Parathyroid adenoma (tissue), 2 donors: ENCODE results near the gene FGFR2.

Experiments used
- H2AFZ ChIP-seq: fragments of 300-600 bp; sonication (generic); one replicate; pipeline ENCODE4 v1.7.0; 2017; ENCODE audit warnings: antibody characterized with exemption, mild to moderate bottlenecking
- H3K27ac ChIP-seq: fragments of 300-600 bp; sonication (generic); one replicate; pipeline ENCODE4 v1.7.0; 2017
- H3K27me3 ChIP-seq: fragments of 300-600 bp; sonication (generic); one replicate; pipeline ENCODE4 v1.7.0; 2017; ENCODE audit warnings: low read length; ENCODE audit not compliant: control insufficient read depth, insufficient read depth
- H3K36me3 ChIP-seq: fragments of 300-600 bp; sonication (generic); one replicate; pipeline ENCODE4 v1.7.0; 2017; ENCODE audit warnings: low read length; ENCODE audit not compliant: control insufficient read depth, insufficient read depth
- H3K4me1 ChIP-seq: fragments of 300-600 bp; sonication (generic); one replicate; pipeline ENCODE4 v1.7.0; 2017; ENCODE audit warnings: control low read depth
- H3K4me2 ChIP-seq: fragments of 300-600 bp; sonication (generic); one replicate; pipeline ENCODE4 v1.7.0; 2017; ENCODE audit warnings: low read length
- H3K4me3 ChIP-seq: fragments of 300-600 bp; sonication (generic); one replicate; pipeline ENCODE4 v1.7.0; 2017; ENCODE audit warnings: low read depth, low read length
- H3K79me2 ChIP-seq: fragments of 300-600 bp; sonication (generic); one replicate; pipeline ENCODE4 v1.7.0; 2017; ENCODE audit warnings: control low read depth
- H3K9ac ChIP-seq: fragments of 300-600 bp; sonication (generic); one replicate; pipeline ENCODE4 v1.7.0; 2017; ENCODE audit warnings: mild to moderate bottlenecking
- H3K9me3 ChIP-seq: fragments of 300-600 bp; sonication (generic); one replicate; pipeline ENCODE4 v1.7.0; 2017; ENCODE audit warnings: low read length; ENCODE audit not compliant: control insufficient read depth
- TF ChIP-seq, protein P1 (sequence below): fragments of 300-600 bp; sonication (generic); IDR thresholded peaks from one replicate; pipeline ENCODE4 v1.7.0; 2017; ENCODE audit warnings: antibody characterized with exemption, mild to moderate bottlenecking
- donor health status: primary hyperparathyroidism.

The FGFR2 gene

DNA sequence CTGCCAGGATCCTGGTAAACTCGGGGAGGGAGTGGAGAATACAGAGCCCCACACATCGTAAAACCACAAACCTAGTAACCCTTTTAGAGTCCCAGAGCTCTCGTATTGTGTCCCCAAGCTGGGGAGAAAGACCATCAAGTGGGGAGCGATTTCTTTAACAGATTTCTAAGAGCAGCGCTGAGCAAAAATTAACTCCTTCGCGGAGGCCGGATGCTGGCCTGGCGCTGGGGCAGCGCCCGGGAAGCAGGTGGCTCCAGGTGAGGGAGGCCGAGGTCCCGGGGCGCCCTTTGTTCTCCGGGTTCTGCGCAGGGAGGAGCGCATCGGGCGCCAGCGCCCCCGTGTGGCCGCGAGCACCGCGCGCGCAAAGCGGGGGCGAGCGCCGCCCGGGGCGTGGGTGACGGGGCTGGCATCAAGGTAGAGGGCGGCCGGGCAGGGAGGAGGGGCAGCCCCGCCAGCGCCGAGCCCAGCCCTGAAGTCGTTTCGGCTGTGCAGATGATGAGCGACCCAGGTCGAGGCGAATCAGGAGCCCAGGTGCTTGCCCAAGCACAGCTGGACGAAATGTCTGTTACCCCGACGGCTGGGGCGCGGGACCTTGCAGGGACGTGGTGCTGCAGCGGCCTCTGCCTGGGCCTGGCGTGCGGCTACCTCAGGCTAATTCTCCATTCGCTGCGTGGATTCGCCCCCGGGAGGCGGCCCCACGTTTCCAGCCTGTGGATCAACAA is 10.4 kb upstream of the FGFR2 start:
- Histone ChIP-seq H3K4me3 (peak overlapping the region; percentile 42), H2AFZ (peak overlapping the region; percentile 82), H3K9ac (no peak overlapping the region), H3K27ac (no peak overlapping the region), H3K79me2 (no peaks in the 10 kb centered on the region), H3K4me1 (peaks cover 19% of the 10 kb centered on the region), H3K4me2 (peak overlapping the region; percentile 81), H3K9me3 (no peaks in the 10 kb centered on the region), H3K36me3 (no peaks in the 10 kb centered on the region), H3K27me3 (no peaks in the 10 kb centered on the region)
- TF ChIP-seq, protein P1, sequence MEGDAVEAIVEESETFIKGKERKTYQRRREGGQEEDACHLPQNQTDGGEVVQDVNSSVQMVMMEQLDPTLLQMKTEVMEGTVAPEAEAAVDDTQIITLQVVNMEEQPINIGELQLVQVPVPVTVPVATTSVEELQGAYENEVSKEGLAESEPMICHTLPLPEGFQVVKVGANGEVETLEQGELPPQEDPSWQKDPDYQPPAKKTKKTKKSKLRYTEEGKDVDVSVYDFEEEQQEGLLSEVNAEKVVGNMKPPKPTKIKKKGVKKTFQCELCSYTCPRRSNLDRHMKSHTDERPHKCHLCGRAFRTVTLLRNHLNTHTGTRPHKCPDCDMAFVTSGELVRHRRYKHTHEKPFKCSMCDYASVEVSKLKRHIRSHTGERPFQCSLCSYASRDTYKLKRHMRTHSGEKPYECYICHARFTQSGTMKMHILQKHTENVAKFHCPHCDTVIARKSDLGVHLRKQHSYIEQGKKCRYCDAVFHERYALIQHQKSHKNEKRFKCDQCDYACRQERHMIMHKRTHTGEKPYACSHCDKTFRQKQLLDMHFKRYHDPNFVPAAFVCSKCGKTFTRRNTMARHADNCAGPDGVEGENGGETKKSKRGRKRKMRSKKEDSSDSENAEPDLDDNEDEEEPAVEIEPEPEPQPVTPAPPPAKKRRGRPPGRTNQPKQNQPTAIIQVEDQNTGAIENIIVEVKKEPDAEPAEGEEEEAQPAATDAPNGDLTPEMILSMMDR, result peak; percentile 95

- H2AFZ ChIP-seq, result no peak overlapping the region
- H3K9ac ChIP-seq, result no peak overlapping the region
- no peaks in the 10 kb centered on the region for H3K27me3 ChIP-seq
- TF ChIP-seq, protein P1, result no peak
- H3K36me3 ChIP-seq, result no peaks in the 10 kb centered on the region
- no peak overlapping the region for H3K27ac ChIP-seq
- H3K4me3 ChIP-seq, result no peak overlapping the region
- no peak overlapping the region for H3K4me2 ChIP-seq
- H3K9me3 ChIP-seq, result no peaks in the 10 kb centered on the region
- H3K4me1 ChIP-seq, result peaks cover 19% of the 10 kb centered on the region
- H3K79me2 ChIP-seq, result no peaks in the 10 kb centered on the region
Measured at GRCh38 chr10:121607310-121608055, 9.2 kb upstream of the FGFR2 start.

DNA sequence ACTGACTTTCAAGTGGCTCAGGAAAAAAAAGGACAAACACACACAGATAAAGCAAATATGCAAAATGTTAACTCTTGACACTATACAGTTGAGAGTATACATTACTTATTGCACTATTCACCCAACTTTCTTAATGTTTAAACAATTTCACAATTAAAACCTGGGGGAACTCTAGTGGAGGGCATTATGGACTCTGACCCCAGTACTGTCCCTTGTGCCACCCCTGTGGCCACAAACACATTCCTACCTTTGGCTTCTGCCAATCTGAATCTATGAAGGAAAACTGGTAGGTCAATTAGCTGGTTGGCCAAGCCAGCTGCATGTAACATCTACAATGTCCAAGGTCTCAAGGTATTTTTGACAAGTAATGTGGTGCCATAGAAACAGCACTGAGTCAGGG is 7.5 kb upstream of the FGFR2 start:
- no peaks in the 10 kb centered on the region for H3K9me3 ChIP-seq
- H3K4me3 ChIP-seq, result no peak overlapping the region
- no peaks in the 10 kb centered on the region for H3K36me3 ChIP-seq
- TF ChIP-seq, protein P1, result no peak
- no peak overlapping the region for H3K4me2 ChIP-seq
- no peak overlapping the region for H2AFZ ChIP-seq
- peaks cover 14% of the 10 kb centered on the region for H3K4me1 ChIP-seq
- no peaks in the 10 kb centered on the region for H3K27me3 ChIP-seq
- H3K9ac ChIP-seq, result no peak overlapping the region
- no peaks in the 10 kb centered on the region for H3K79me2 ChIP-seq
- H3K27ac ChIP-seq, result no peak overlapping the region

DNA sequence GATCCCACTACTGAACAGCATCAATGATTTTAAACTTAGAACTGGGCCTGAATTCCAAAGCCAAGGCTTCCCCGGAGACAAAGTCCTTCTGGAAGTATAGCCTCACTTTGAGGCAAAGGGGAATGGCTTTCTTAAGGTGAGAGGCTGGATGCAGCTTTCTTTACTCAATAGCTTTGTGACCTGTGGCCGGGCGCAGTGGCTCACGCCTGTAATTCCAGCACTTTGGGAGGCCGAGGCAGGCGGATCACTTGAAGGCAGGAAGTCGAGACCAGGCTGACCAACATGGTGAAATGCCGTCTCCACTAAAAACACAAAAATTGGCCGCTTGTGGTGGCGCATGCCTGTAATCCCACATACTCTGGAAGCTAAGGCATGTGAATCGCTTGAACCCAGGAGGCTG is 3.2 kb upstream of the FGFR2 start:
- Histone ChIP-seq H3K9ac (no peak overlapping the region), H3K27me3 (no peaks in the 10 kb centered on the region), H3K9me3 (no peaks in the 10 kb centered on the region), H3K79me2 (no peaks in the 10 kb centered on the region), H3K27ac (no peak overlapping the region), H3K4me1 (peaks cover 3% of the 10 kb centered on the region), H3K4me3 (no peak overlapping the region), H2AFZ (no peak overlapping the region), H3K36me3 (no peaks in the 10 kb centered on the region), H3K4me2 (no peak overlapping the region)
- TF ChIP-seq, protein P1, result no peak
